ENCODE data around the gene USH2A.
"Not testable (repeated sequence)": the region's sequence is repeated elsewhere in the genome, so short reads cannot be mapped to it uniquely, and the experiment has no call there.

USH2A gene

DNA sequence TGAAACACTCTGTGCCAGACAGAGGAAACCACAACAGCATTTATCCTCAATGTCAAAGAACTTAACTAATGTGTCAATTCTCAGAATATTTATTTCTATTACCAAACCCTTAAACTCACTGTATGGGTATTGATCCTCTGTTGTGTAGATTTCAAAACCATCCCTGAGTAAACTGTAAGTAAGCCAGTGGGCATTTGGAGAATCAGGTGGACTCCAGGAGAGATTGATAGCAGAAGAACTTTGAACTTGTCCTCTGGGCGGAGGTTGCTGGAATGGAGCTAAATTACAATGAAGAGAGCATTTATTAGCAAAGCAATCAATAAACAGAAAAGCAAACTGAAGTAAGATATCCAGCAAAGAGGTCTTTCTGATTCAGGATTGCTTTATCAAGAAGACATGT is 216.1 kb downstream of the USH2A start:
- DNase-seq (ENCODE audit: low read depth in 2 of 2, low spot score in 1 of 2) = no peak

- no peak for DNase-seq (ENCODE audit: low read depth in 2 of 2, low spot score in 1 of 2)
Observed at GRCh38 chr1:216205176-216205575, 218.1 kb downstream of the USH2A start.

GRCh38 chr1:216201946-216202345 is 221.3 kb downstream of the USH2A start:
- DNase-seq (ENCODE audit: low read depth in 2 of 2, low spot score in 1 of 2) = no peak

DNA sequence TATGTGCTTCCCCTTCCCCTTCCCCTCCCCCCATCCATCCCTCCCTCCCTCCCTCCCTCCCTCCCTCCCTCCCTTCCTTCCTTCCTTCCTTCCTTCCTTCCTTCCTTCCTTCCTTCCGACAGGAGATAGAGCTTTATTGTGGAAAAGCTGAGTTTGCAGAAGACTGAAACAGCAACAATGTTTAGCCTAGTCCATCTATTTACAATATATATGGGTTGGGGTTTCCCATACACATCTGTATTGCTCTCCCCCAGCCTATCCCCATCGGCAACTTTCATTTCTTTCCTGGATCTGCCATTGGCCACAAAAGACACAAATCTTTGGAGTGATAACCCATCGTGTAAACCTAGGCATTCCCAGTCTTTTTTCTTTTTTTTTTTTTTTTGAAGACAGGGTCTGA is 222.3 kb downstream of the USH2A start:
- DNase-seq (ENCODE audit: low read depth in 2 of 2, low spot score in 1 of 2) = no peak

GRCh38 chr1:216194721-216195120 is 228.5 kb downstream of the USH2A start:
- DNase-seq (ENCODE audit: low read depth in 2 of 2, low spot score in 1 of 2) = no peak

GRCh38 chr1:216193839-216194443 is 229.3 kb downstream of the USH2A start:
- no peak for DNase-seq (ENCODE audit: low read depth in 2 of 2, low spot score in 1 of 2)

GRCh38 chr1:216190438-216190837 is 232.8 kb downstream of the USH2A start:
- DNase-seq (ENCODE audit: low read depth in 2 of 2, low spot score in 1 of 2) = no peak

GRCh38 chr1:216186816-216187215 is 236.4 kb downstream of the USH2A start:
- DNase-seq (ENCODE audit: low read depth in 2 of 2, low spot score in 1 of 2) = no peak

DNA sequence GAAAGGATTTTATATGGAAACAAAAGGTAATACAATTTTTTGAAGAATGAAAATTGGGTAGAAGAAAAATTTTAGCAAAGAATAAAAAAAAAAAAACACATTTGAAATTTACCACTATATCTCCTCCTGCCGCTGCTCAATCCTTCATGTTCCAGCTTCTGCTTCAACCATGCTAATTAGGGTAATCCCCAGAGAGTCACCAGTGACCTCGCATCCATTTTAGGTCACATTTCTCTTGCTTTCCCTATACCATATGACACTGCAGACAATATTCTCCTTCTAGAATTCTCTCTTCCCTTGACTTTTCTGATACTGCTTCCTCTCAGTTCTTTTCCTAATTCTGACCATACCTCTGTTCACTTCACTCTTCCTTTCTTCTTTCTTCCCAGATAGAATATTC is 237.1 kb downstream of the USH2A start:
- DNase-seq (ENCODE audit: low read depth in 2 of 2, low spot score in 1 of 2) = no peak

GRCh38 chr1:216184126-216184680 is 239.0 kb downstream of the USH2A start:
- DNase-seq (ENCODE audit: low read depth in 2 of 2, low spot score in 1 of 2) = no peak

DNA sequence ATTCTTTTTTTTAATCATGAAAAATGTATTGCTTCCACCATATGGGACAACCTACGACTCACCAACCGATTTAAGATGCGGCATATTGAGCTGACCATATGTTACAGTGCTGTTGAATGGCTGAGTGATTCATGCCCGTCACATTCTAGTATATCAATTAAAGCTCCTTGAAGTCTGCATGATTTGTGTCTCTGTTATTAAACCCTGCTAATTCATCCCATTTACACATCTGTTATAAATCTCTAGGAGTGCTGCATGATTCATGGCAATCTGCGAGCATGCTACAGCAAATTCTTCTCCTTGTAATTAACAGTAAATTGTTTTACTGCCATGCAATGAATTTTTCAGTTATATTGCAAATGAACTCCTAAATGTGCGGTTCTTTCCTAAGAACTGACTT is 239.8 kb downstream of the USH2A start:
- DNase-seq (ENCODE audit: low read depth in 2 of 2, low spot score in 1 of 2) = no peak

DNA sequence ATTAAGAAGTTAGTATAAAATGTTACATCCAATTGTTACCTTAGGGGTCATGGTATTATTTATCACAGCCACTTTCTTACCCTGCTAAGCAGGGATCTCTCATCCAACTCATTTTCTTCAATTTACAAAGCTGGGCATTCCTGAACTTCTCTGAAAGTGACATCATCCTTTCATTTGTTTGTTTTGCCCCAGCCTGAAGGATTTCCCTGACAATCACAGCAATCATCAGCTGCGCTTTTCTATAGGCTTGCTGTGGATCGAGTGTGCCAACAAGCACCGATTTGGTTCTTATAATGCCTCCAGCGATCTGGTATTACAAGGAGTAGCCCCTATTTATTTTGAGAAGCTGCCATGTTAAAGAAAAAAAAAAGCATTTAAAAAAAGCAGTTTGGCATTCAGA is 240.2 kb downstream of the USH2A start:
- no peak for DNase-seq (ENCODE audit: low read depth in 2 of 2, low spot score in 1 of 2)

- DNase-seq (ENCODE audit: low read depth in 2 of 2, low spot score in 1 of 2) = no peak
Observed at GRCh38 chr1:216181590-216181989, 241.7 kb downstream of the USH2A start.

- DNase-seq (ENCODE audit: low read depth in 2 of 2, low spot score in 1 of 2) = no peak
Observed at GRCh38 chr1:216178281-216178680, 245.0 kb downstream of the USH2A start.

DNA sequence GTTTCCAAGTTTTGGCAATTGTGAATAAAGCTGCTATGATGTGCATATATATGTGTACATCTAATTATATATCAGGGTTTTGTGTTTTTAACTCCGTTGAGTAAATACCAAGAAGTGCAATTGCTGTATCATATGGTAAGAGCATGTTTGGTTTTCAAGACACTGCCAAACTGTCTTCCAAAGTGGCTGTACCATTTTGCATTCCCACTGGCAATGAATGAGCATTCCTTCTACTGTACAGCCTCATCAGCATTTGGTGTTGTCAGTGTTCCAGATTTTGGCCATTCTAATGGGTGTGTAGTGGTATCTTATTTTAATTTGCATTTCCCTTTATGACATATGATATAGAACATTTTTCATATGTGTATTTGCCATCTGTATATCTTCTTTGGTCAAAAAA is 246.3 kb downstream of the USH2A start:
- no peak for DNase-seq (ENCODE audit: low read depth in 2 of 2, low spot score in 1 of 2)

GRCh38 chr1:216175714-216176113 is 247.5 kb downstream of the USH2A start:
- no peak for DNase-seq (ENCODE audit: low read depth in 2 of 2, low spot score in 1 of 2)

DNA sequence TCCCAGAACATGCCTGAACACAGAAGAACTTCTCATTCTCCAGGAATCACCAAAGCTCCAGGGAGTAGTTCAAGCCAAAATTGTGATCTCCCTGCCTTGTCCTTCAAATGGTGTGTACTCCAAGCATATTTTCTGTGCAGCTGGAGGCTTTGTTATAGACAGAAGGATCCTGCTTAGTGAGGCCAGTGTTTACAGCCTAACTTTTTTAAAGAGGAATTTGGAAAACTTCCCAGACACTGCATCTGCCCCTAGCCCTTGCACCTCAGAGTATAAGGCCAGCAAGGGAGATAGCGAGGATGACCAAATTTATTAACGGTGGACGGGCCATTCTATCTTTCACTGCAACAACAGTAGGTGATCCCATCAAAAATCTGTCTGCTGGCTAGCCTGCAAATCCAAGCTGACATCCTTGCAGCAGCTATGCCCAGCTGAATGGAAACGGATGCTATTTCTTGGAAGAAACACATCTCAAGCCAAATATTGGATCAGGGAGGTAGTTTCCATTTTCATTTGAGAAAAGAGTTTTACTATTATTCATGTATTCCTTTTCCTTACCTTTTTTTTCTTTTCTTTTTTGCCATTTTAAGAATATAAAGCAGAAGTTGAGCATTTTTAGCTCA is 249.8 kb downstream of the USH2A start:
- no peak for DNase-seq (ENCODE audit: low read depth in 2 of 2, low spot score in 1 of 2)

DNA sequence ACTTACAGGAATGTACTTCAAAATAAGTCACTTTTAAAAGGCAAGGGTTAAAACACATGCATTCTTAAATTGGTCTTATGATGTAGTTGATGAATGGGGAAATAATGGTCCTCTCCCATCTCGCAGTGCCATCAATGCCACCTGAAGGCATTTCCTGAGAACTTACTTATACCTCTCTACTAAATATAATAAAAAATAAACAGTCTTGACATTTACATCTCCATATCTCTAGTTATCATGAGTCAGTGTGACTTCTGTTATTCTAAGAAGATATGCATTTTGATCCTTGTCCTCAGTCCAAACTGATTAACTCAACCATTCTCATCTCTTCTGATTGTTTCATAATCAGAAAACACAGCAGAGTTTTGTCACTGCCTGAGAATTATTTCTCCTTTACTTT is 253.9 kb downstream of the USH2A start:
- no peak for DNase-seq (ENCODE audit: low read depth in 2 of 2, low spot score in 1 of 2)

GRCh38 chr1:216168546-216168945 is 254.7 kb downstream of the USH2A start:
- DNase-seq (ENCODE audit: low read depth in 2 of 2, low spot score in 1 of 2) = no peak

- DNase-seq (ENCODE audit: low read depth in 2 of 2, low spot score in 1 of 2) = no peak
Observed at GRCh38 chr1:216154063-216154462, 269.2 kb downstream of the USH2A start.

DNA sequence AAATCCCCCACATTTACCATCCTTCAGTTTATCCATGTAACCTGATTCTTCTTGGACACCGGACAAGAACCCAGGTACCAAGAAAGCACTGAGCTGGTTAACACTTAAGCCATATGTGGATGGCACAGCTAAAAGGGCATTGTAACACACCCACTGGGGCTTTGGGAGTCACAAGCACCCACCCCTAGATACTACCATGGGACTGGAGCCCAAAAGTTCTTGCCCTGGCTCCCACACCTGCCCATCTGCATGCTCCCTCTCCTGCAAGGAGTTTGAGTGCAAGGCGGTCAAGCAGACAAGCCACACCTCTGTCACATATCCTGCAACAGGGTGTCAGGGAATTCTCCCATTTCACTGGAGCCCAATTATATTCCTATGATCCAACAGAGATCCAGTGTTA is 270.1 kb downstream of the USH2A start:
- DNase-seq (ENCODE audit: low read depth in 2 of 2, low spot score in 1 of 2) = no peak

DNA sequence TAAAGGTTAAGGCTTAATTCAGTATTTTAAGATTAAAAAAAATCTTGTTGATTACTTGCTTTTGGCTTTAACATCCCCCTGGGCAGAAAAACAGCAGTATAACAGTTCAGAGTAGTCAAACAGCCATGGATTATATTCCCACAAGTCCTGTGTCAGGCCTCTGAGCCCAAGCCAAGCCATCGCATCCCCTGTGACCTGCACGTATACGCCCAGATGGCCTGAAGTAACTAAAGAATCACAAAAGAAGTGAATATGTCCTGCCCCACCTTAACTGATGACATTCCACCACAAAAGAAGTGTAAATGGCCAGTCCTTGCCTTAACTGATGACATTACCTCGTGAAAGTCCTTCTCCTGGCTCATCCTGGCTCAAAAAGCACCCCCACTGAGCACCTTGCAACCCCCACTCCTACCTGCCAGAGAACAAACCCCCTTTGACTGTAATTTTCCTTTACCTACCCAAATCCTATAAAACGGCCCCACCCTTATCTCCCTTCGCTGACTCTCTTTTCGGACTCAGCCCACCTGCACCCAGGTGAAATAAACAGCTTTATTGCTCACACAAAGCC is 277.7 kb downstream of the USH2A start:
- DNase-seq (ENCODE audit: low read depth in 2 of 2, low spot score in 1 of 2) = not testable (repeated sequence)

All from stimulated activated CD8-positive, alpha-beta memory T cell treated with anti-CD3 and anti-CD28 coated beads, Interleukin-4, amount 100 ng/mL, for 1 hour (primary cell).